MCF 10A (cell line): ENCODE results near the gene PLEKHS1. TPM values are rescaled to one million over a fixed set of nuclear protein-coding genes. Genes with fewer than 3 reads are reported as not detected.

Experiments
- BruUV-seq: library from RNA; stranded (reverse); fragments of 400-500 nt; replicated peaks from 2 replicates; lab custom pipeline; 2021; lab: Mats Ljungman, UMichigan
- CTCF ChIA-PET: fragments of 300-600 bp; sonication (Branson Sonifier 250); formaldehyde crosslinking; extraction: SDS; loops from one replicate; lab custom pipeline; 2021; ENCODE audit warnings: antibody characterized with exemption, inconsistent platforms; lab: Yijun Ruan, JAX
- POLR2A ChIA-PET: fragments of 300-600, 350-650 bp; sonication (Branson Sonifier 250); formaldehyde crosslinking; extraction: SDS; loops from one replicate; lab custom pipeline; 2020; ENCODE audit warnings: antibody characterized with exemption, inconsistent platforms; lab: Yijun Ruan, JAX
- DNase-seq: peaks from one replicate; pipeline ENCODE4 v3.0.0-alpha.2; 2018; ENCODE audit not compliant: unreplicated experiment
- H3K27ac Mint-ChIP-seq: one replicate; pipeline ENCODE4 v1.8.0; 2022; ENCODE audit warnings: mild to moderate bottlenecking, low read depth, mixed read lengths; ENCODE audit not compliant: unreplicated experiment
- H3K27me3 Mint-ChIP-seq: one replicate; pipeline ENCODE4 v1.8.0; 2022; ENCODE audit warnings: mixed read lengths; ENCODE audit not compliant: insufficient read depth, unreplicated experiment
- H3K36me3 Mint-ChIP-seq: one replicate; pipeline ENCODE4 v1.8.0; 2022; ENCODE audit warnings: mild to moderate bottlenecking, moderate library complexity, mixed read lengths; ENCODE audit not compliant: insufficient read depth, unreplicated experiment
- H3K4me1 Mint-ChIP-seq: one replicate; pipeline ENCODE4 v1.8.0; 2022; ENCODE audit warnings: mixed read lengths; ENCODE audit not compliant: insufficient read depth, unreplicated experiment
- H3K4me3 Mint-ChIP-seq: one replicate; pipeline ENCODE4 v1.8.0; 2022; ENCODE audit warnings: mild to moderate bottlenecking, moderate library complexity, mixed read lengths; ENCODE audit not compliant: unreplicated experiment
- H3K9me3 Mint-ChIP-seq: one replicate; pipeline ENCODE4 v1.8.0; 2022; ENCODE audit warnings: mixed read lengths; ENCODE audit not compliant: unreplicated experiment
- CTCF ChIP-seq: fragments of 200-600 bp; IDR thresholded peaks from one replicate; pipeline ENCODE4 v1.8.0; 2022; ENCODE audit warnings: antibody characterized with exemption, mild to moderate bottlenecking; ENCODE audit not compliant: unreplicated experiment
- intact Hi-C: fragments of 100-400 bp; cut with micrococcal nuclease; formaldehyde crosslinking; loops from 2 replicates; pipeline ENCODE4 v1.14.1; 2022
- total RNA-seq: library from RNA; stranded (reverse); gene quantifications from 2 replicates; pipeline ENCODE4 v1.2.3, GENCODE V29; 2022

PLEKHS1 gene
- total RNA-seq, 1 experiment from 2014 or later: not detected

- H3K27me3 Mint-ChIP-seq: no peaks in the 10 kb centered on the region
- H3K4me3 Mint-ChIP-seq: no peak overlapping the region
- BruUV-seq: no TSS peak
- CTCF ChIA-PET: interaction anchor here (0.8 to 3.4 kb wide), 4 partner anchors 8 to 391 kb away, joined by 3 to 17 read pairs (median 4); no protein-coding TSS in a partner anchor
- POLR2A ChIA-PET: no interaction called here
- intact Hi-C loops: no loop called here
- H3K36me3 Mint-ChIP-seq: peaks cover 7% of the 10 kb centered on the region
- no peaks in the 10 kb centered on the region for H3K4me1 Mint-ChIP-seq
- no peak for DNase-seq
- TF ChIP-seq CTCF: no peak
- H3K9me3 Mint-ChIP-seq: no peaks in the 10 kb centered on the region
- no peak overlapping the region for H3K27ac Mint-ChIP-seq
Observed at GRCh38 chr10:113712755-113713639, 38.5 kb upstream of the PLEKHS1 start.

GRCh38 chr10:113713640-113713982 is 37.9 kb upstream of the PLEKHS1 start:
- TF ChIP-seq CTCF: no peak
- CTCF ChIA-PET: interaction anchor here (1.1 to 3.4 kb wide), 3 partner anchors 9 to 390 kb away, joined by 3 to 17 read pairs (median 4); no protein-coding TSS in a partner anchor
- Mint-ChIP-seq H3K4me3 (no peak overlapping the region), H3K9me3 (no peaks in the 10 kb centered on the region), H3K27ac (no peak overlapping the region), H3K27me3 (no peaks in the 10 kb centered on the region), H3K4me1 (no peaks in the 10 kb centered on the region), H3K36me3 (peaks cover 13% of the 10 kb centered on the region)
- no peak for DNase-seq
- intact Hi-C loops: no loop called here
- BruUV-seq: no TSS peak
- POLR2A ChIA-PET: interaction anchor here (1.0 kb wide), 1 partner anchor 11 kb away, joined by 3 read pairs; no protein-coding TSS in a partner anchor

- Mint-ChIP-seq H3K4me1 (no peaks in the 10 kb centered on the region), H3K27me3 (no peaks in the 10 kb centered on the region), H3K4me3 (no peak overlapping the region), H3K9me3 (no peaks in the 10 kb centered on the region), H3K36me3 (peaks cover 20% of the 10 kb centered on the region), H3K27ac (no peak overlapping the region)
- POLR2A ChIA-PET: interaction anchor here (0.6 to 1.4 kb wide), 5 partner anchors 9 to 547 kb away, joined by 3 to 4 read pairs (median 3); no protein-coding TSS in a partner anchor
- no TSS peak for BruUV-seq
- DNase-seq: no peak
- intact Hi-C loops: no loop called here
- CTCF ChIA-PET: interaction anchor here (1.1 to 3.4 kb wide), 4 partner anchors 11 to 80 kb away, joined by 3 to 17 read pairs (median 6); no protein-coding TSS in a partner anchor
- TF ChIP-seq CTCF: no peak
Observed at GRCh38 chr10:113716109-113716910, 35.2 kb upstream of the PLEKHS1 start.
